HG03378 (cell line): ENCODE results near the gene DCTN5.
"Not testable (repeated sequence)": the region's sequence is repeated elsewhere in the genome, so short reads cannot be mapped to it uniquely, and the experiment has no call there.

ENCODE experiments used
- ATAC-seq: cut with Tn5 transposase; IDR thresholded peaks from one replicate; pipeline ENCODE4 v1.9.1; 2021; ENCODE audit warnings: mild to moderate bottlenecking, moderate library complexity; ENCODE audit not compliant: unreplicated experiment

Gene DCTN5

GRCh38 chr16:23691483-23692189 lies 50.4 kb downstream of the DCTN5 start:
- no peak for ATAC-seq

- ATAC-seq: no peak
Measured at GRCh38 chr16:23692190-23692837, 51.0 kb downstream of the DCTN5 start.

- no peak for ATAC-seq
Measured at GRCh38 chr16:23694265-23694643, 53.0 kb downstream of the DCTN5 start.

GRCh38 chr16:23694644-23695373 lies 53.5 kb downstream of the DCTN5 start:
- no peak for ATAC-seq

- no peak for ATAC-seq
Measured at GRCh38 chr16:23695756-23696155, 54.5 kb downstream of the DCTN5 start.

GRCh38 chr16:23699100-23699499 lies 57.8 kb downstream of the DCTN5 start:
- ATAC-seq: no peak

- ATAC-seq: no peak
Measured at GRCh38 chr16:23700093-23700492, 58.8 kb downstream of the DCTN5 start.

GRCh38 chr16:23700509-23700908 lies 59.2 kb downstream of the DCTN5 start:
- ATAC-seq: no peak

GRCh38 chr16:23701045-23701444 lies 59.8 kb downstream of the DCTN5 start:
- ATAC-seq: no peak

GRCh38 chr16:23702951-23703350 lies 61.7 kb downstream of the DCTN5 start:
- no peak for ATAC-seq

- ATAC-seq: no peak
Measured at GRCh38 chr16:23704772-23705516, 63.7 kb downstream of the DCTN5 start.

GRCh38 chr16:23705517-23705902 lies 64.2 kb downstream of the DCTN5 start:
- ATAC-seq: no peak

GRCh38 chr16:23706439-23706838 lies 65.2 kb downstream of the DCTN5 start:
- ATAC-seq: no peak

GRCh38 chr16:23709536-23709935 lies 68.3 kb downstream of the DCTN5 start:
- ATAC-seq: no peak

- no peak for ATAC-seq
Measured at GRCh38 chr16:23710008-23710407, 68.7 kb downstream of the DCTN5 start.

GRCh38 chr16:23710504-23710903 lies 69.2 kb downstream of the DCTN5 start:
- ATAC-seq: no peak

- ATAC-seq: no peak
Measured at GRCh38 chr16:23711785-23712184, 70.5 kb downstream of the DCTN5 start.

GRCh38 chr16:23712976-23713375 lies 71.7 kb downstream of the DCTN5 start, which contains the start of gene ERN2:
Gene ERN2 (minus strand): TSS chr16:23713222. CDS start chr16:23713187, 35 bp downstream.
- ATAC-seq: no peak

GRCh38 chr16:23716484-23716883 lies 75.2 kb downstream of the DCTN5 start:
- ATAC-seq: no peak

- not testable (repeated sequence) for ATAC-seq
Measured at GRCh38 chr16:23722613-23723240, 81.5 kb downstream of the DCTN5 start.
